Epithelial cell of esophagus (primary cell): ENCODE data around the gene SHCBP1.
A peak's percentile ranks its signal among the peaks of the same experiment; 100 is the strongest.

Source experiments
- DNase-seq: peaks from one replicate; pipeline ENCODE4 v3.0.0; 2010; ENCODE audit warnings: low read depth
- H3K4me3 ChIP-seq: 2 replicates; pipeline ENCODE4 v1.5.1; 2011; ENCODE audit warnings: mild to moderate bottlenecking, low read length, control low read depth
- CTCF ChIP-seq: IDR thresholded peaks from 2 replicates; pipeline ENCODE4 v1.5.1; 2011; ENCODE audit warnings: low read depth, mild to moderate bottlenecking, low read length, control low read depth, inconsistent platforms; ENCODE audit not compliant: insufficient read depth; ENCODE audit errors: missing control alignments

Gene SHCBP1

GRCh38 chr16:46621934-46622676 lies 926 bp upstream of the SHCBP1 start:
- H3K4me3 ChIP-seq: no peak overlapping the region
- no peak for DNase-seq
- TF ChIP-seq CTCF: no peak

GRCh38 chr16:46620266-46621005 lies 743 bp downstream of the SHCBP1 start:
- peak; percentile 22 for DNase-seq
- no peak for TF ChIP-seq CTCF
- peak overlapping the region; percentile 77 for H3K4me3 ChIP-seq

- DNase-seq: no peak
- no peak overlapping the region for H3K4me3 ChIP-seq
- TF ChIP-seq CTCF: no peak
Measured at GRCh38 chr16:46618516-46618915, 2.7 kb downstream of the SHCBP1 start.

- DNase-seq: no peak
- TF ChIP-seq CTCF: no peak
- no peak overlapping the region for H3K4me3 ChIP-seq
Measured at GRCh38 chr16:46614006-46614405, 7.2 kb downstream of the SHCBP1 start.

- no peak for DNase-seq
- TF ChIP-seq CTCF: no peak
- H3K4me3 ChIP-seq: no peak overlapping the region
Measured at GRCh38 chr16:46613352-46613751, 7.8 kb downstream of the SHCBP1 start.

GRCh38 chr16:46612121-46612520 lies 9.1 kb downstream of the SHCBP1 start:
- DNase-seq: no peak
- H3K4me3 ChIP-seq: no peak overlapping the region
- TF ChIP-seq CTCF: no peak
